AG04449 (cell line): Measurements from ENCODE around the gene GSG1L.

Source experiments
- CTCF ChIA-PET: fragments of 350-600 bp; formaldehyde crosslinking; extraction: SDS; loops from one replicate; lab custom pipeline; 2021; ENCODE audit warnings: antibody characterized with exemption; lab: Yijun Ruan, JAX
- POLR2A ChIA-PET: fragments of 400-600, 350-600 bp; formaldehyde crosslinking; extraction: SDS; loops from one replicate; lab custom pipeline; 2020; ENCODE audit warnings: antibody characterized with exemption, inconsistent platforms; lab: Yijun Ruan, JAX
- DNase-seq: peaks from one replicate; pipeline ENCODE4 v3.0.0-alpha.2; 2010; ENCODE audit warnings: low read depth, low spot score
- H3K4me3 ChIP-seq: 2 replicates; pipeline ENCODE4 v1.5.1; 2011; ENCODE audit warnings: low read depth, mild to moderate bottlenecking, control low read depth, low read length
- TF ChIP-seq, protein P1 (sequence below): IDR thresholded peaks from one replicate; pipeline ENCODE4 v1.5.1; 2011; ENCODE audit warnings: mild to moderate bottlenecking, moderate library complexity, low read length, control low read depth, inconsistent platforms; ENCODE audit not compliant: insufficient read depth; ENCODE audit errors: missing control alignments

GSG1L gene

DNA sequence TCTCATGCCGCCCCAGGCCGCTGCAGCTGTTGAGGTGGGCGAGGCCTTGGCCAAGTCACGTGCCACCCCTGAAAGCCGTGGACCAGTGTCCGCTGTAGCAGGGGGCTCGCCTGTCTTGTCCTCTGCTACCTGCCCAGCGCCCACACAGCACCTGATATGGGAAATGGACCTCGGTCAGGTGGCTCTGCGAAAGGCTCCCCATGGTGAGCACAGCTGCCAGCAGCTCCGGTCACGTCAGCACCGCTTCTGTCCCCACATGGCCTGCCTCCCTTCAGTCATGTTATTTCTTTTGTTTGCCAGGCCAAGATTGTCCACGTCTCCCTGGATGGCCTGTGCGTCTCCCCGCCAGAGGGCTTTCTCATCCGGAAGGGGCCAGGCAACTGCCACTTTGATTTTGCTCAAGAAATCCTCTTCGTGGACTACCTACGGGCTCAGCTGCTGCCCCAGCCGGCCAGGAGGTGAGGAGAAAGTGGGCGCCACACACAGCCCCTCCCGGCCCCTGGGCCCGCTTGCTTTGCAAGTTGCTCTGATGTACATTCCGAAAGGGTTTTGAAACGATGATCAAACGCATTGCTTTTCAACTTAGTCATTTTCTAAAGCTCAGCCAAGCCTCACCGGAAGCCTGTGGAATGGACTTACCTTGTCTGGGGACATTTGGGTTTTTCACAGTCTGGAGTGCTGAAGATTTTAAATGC, 293.8 kb downstream of the GSG1L start:
- ChIA-PET CTCF (interaction anchor here (1.1 to 3.3 kb wide), 5 partner anchors 10 to 127 kb away, joined by 3 to 10 read pairs (median 3); no protein-coding TSS in a partner anchor), POLR2A (no interaction called here)
- peak; percentile 17 for DNase-seq
- TF ChIP-seq, protein P1, sequence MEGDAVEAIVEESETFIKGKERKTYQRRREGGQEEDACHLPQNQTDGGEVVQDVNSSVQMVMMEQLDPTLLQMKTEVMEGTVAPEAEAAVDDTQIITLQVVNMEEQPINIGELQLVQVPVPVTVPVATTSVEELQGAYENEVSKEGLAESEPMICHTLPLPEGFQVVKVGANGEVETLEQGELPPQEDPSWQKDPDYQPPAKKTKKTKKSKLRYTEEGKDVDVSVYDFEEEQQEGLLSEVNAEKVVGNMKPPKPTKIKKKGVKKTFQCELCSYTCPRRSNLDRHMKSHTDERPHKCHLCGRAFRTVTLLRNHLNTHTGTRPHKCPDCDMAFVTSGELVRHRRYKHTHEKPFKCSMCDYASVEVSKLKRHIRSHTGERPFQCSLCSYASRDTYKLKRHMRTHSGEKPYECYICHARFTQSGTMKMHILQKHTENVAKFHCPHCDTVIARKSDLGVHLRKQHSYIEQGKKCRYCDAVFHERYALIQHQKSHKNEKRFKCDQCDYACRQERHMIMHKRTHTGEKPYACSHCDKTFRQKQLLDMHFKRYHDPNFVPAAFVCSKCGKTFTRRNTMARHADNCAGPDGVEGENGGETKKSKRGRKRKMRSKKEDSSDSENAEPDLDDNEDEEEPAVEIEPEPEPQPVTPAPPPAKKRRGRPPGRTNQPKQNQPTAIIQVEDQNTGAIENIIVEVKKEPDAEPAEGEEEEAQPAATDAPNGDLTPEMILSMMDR: no peak
- H3K4me3 ChIP-seq: no peak overlapping the region

- ChIA-PET POLR2A (no interaction called here), CTCF (interaction anchor here (1.1 to 3.3 kb wide), 4 partner anchors 9 to 126 kb away, joined by 3 to 10 read pairs (median 3); no protein-coding TSS in a partner anchor)
- DNase-seq: no peak
- H3K4me3 ChIP-seq: no peak overlapping the region
- TF ChIP-seq, protein P1: no peak
Observed at GRCh38 chr16:27768651-27769272, 294.8 kb downstream of the GSG1L start.

DNA sequence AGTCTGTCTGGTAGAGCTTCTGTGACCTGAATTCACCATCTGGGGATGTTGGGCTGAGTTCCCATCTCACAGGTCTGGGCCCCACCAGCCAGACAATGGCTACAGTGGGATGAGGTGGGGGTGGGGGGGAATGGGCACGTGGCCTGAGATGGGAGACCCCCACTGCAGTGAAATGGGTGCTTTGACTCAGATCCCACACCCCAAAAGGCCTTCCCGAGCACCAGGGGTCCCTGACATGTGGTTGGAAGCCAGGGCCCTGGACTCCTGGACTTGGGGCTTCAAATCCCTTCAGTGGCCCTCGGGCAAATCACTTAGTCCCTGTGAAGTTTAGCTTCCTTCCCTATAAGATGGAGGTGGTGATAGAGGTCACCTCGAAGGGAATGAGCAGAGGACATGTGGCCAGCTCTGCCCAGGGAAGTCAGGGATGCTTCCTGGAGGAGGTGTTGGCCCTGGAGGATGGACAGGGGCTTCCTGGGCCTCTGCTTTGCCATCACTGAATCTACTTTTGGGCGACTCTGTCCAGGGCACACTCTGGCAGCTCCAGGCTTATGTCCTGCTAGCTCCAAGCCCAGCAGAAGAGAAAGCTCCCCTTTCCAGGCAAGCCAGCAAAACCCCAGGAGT, 295.4 kb downstream of the GSG1L start:
- ChIA-PET CTCF (interaction anchor here (1.1 to 3.3 kb wide), 2 partner anchors 12 to 125 kb away, joined by 3 to 10 read pairs; no protein-coding TSS in a partner anchor), POLR2A (no interaction called here)
- DNase-seq: no peak
- no peak overlapping the region for H3K4me3 ChIP-seq
- TF ChIP-seq, protein P1: no peak

DNA sequence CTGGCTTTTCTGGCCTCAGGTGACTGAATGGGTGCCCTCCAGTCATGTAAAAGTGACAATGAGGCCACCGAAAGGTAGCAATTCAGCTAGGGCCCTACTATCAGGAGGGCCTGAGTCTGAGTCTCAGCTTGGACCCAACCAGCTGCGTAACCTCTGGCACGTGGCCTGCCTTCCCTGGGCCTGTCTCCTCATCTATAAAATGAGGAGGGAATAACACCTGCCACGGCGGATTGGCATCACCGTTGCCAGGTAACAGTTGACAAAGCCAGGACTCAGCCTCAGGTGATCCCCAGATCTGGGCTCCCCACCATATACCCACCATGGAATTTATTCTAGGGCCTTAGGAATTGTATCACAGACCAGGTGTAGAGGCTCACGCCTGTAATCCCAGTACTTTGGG, 296.4 kb downstream of the GSG1L start:
- ChIA-PET POLR2A (no interaction called here), CTCF (no interaction called here)
- DNase-seq: no peak
- no peak overlapping the region for H3K4me3 ChIP-seq
- TF ChIP-seq, protein P1: no peak

- ChIA-PET CTCF (no interaction called here), POLR2A (no interaction called here)
- H3K4me3 ChIP-seq: no peak overlapping the region
- no peak for DNase-seq
- TF ChIP-seq, protein P1: no peak
Observed at GRCh38 chr16:27766236-27766925, 297.1 kb downstream of the GSG1L start.
